Choroid plexus epithelial cell (primary cell): ENCODE measurements around the gene CD247.
A peak's percentile ranks its signal among the peaks of the same experiment; 100 is the strongest.

Experiments
- DNase-seq: peaks from one replicate; pipeline ENCODE4 v3.0.0-alpha.2; 2010; ENCODE audit warnings: low read depth
- H3K4me3 ChIP-seq: 2 replicates; pipeline ENCODE4 v1.5.1; 2011; ENCODE audit warnings: low read depth, mild to moderate bottlenecking, control low read depth, low read length, moderate library complexity
- CTCF ChIP-seq: conservative IDR thresholded peaks from 2 replicates; pipeline ENCODE4 v1.5.1; 2011; ENCODE audit warnings: low read depth, mild to moderate bottlenecking, control low read depth, inconsistent platforms, low read length, moderate library complexity

The CD247 gene

DNA sequence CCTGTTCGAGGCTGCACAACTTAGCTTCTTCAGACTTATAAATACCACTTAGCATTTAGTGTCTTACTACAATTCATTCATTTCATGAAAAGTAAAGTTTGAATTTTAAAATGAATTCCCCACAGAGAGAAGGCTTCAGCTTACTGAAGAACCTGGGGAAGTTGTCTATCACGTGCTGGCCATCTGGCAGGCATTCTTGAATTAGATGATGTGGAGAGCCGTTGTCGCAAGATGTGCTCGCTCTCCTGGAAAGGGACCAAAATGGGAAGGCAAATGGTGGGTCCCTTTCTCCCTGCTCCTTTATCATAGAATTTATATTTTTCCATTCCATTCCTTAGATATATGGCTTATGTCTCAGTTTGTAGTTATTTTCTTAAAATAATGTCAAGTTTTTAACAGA, 90.5 kb downstream of the CD247 start:
- no peak for DNase-seq
- TF ChIP-seq CTCF, result no peak

DNA sequence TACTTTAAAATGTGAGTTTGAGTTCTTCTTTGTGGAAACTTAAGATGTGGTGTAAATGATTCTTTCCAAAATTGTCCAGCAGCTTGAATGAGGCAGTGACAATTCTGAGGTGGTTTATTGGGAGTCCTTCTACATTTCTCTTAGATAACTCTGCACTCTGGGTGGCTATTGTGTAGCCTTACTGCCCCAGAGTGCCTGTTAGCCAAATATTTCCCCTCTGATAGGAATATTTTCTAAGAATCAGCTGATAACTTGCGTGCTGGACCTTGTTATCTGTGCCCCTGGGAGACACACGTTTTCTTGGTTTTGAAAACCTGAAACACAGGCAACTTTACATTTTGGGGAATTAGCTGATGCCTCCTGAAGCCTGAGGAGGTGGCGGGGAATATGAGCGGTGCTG, 91.6 kb downstream of the CD247 start:
- no peak for TF ChIP-seq CTCF
- no peak overlapping the region for H3K4me3 ChIP-seq
- DNase-seq, result no peak

More for the DNA sequence above, 90.5 kb downstream of the CD247 start:
- H3K4me3 ChIP-seq, result no peak overlapping the region

DNA sequence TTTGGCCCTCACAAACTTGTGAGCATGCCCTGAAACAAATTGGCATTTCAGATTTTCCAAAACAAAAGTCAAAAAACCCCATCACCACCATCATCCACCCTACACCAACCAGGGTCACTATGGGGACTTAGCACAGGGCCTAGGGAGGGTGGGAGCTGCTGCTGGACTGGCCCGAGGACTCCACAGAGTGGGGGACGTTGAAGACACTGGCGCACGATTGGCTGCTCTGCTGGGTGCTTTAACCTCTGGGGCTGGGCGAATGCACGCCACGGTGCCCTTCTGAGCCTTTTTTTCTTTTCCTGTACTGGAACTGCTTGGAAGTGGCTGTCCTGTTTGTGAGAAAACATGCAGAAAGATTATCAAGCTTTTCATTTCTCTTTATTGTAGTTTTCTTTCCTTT, 92.8 kb downstream of the CD247 start:
- no peak for DNase-seq
- no peak for TF ChIP-seq CTCF
- no peak overlapping the region for H3K4me3 ChIP-seq

- H3K4me3 ChIP-seq, result no peak overlapping the region
- DNase-seq, result no peak
- no peak for TF ChIP-seq CTCF
Measured at GRCh38 chr1:167423684-167424619, 94.4 kb downstream of the CD247 start.

DNA sequence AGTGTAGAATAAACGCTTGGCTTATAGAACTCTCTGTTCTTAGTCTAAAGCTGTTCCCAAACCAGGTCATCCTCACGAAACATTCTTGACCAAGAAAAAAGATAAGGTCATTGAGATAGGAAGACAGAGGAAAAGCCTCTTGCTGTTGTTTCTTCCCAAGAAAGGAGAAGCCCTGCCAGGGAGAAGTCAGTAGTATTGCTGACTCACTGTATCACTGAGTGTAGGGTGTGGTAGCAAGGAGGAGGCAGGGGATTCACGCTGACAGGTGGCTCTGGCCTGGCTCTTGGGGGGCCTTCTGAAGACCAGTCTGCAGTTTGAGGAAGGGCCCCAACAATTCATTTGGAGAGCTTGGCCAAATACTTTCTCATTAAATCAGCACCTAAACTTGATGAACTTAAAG, 97.8 kb downstream of the CD247 start:
- no peak overlapping the region for H3K4me3 ChIP-seq
- DNase-seq, result peak; percentile 15
- TF ChIP-seq CTCF, result no peak

GRCh38 chr1:167419245-167419644, 99.1 kb downstream of the CD247 start:
- no peak for TF ChIP-seq CTCF
- DNase-seq, result no peak

DNA sequence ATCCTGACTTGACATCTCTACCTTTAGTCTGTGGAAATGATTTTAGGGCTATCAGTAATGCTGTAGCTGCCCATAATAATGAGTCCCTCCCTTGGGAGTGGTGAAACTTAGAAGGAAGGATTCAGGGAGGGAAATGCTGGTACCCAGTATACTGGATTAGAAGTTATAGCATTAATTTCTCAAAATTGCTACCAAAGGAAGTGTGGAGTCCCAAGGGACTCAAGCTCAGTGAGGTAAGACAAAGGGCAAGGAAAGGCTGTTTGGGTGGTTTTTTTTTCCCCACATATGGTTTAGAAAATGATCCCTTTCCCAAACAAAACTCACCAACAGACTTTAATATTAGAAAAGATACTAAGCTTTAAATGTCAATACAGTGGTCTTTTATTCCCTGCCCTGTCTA, 99.9 kb downstream of the CD247 start:
- no peak overlapping the region for H3K4me3 ChIP-seq
- DNase-seq, result no peak
- no peak for TF ChIP-seq CTCF

More at GRCh38 chr1:167419245-167419644, 99.1 kb downstream of the CD247 start:
- no peak overlapping the region for H3K4me3 ChIP-seq
